H1 (cell line): ENCODE measurements around the gene ZFP69. TPM values are rescaled to one million over a fixed set of nuclear protein-coding genes. Genes with fewer than 3 reads are reported as not detected.

Experiments used
- CBX8 ChIP-seq: fragments of 300-800, 300-1000 bp; sonication (generic); IDR thresholded peaks from 2 replicates; pipeline ENCODE4 v1.7.1; 2016; ENCODE audit warnings: low read depth, low read length, borderline replicate concordance
- CHD1 ChIP-seq: IDR thresholded peaks from 2 replicates; pipeline ENCODE4 v1.6.1; 2012; ENCODE audit warnings: low read depth, low read length, improper control_type of control experiment
- GABPA ChIP-seq: IDR thresholded peaks from 2 replicates; pipeline ENCODE4 v1.6.1; 2011; ENCODE audit warnings: mild to moderate bottlenecking, low read length, moderate library complexity, borderline replicate concordance; ENCODE audit not compliant: insufficient read depth
- GTF2F1 ChIP-seq: IDR thresholded peaks from 2 replicates; pipeline ENCODE4 v1.6.1; 2012; ENCODE audit warnings: low read depth, low read length, improper control_type of control experiment, borderline replicate concordance
- HDAC2 ChIP-seq, 2 experiments: fragments of 300-600 bp in 1 of 2; sonication (generic) in 1 of 2; IDR thresholded peaks; 2 replicates each; pipeline ENCODE4 v1.6.1; 2011 to 2012; ENCODE audit warnings: low read depth in 2 of 2, low read length in 2 of 2, mild to moderate bottlenecking in 2 of 2, moderate library complexity in 2 of 2, borderline replicate concordance in 1 of 2, inconsistent platforms in 1 of 2
- HDAC6 ChIP-seq: IDR thresholded peaks from one replicate; pipeline ENCODE4 v1.7.1; 2012; ENCODE audit warnings: low read depth, mild to moderate bottlenecking, inconsistent platforms, low read length, moderate library complexity
- JUN ChIP-seq: IDR thresholded peaks from 2 replicates; pipeline ENCODE4 v1.6.1; 2011; ENCODE audit warnings: low read depth, mild to moderate bottlenecking, improper control_type of control experiment, low read length
- KDM4A ChIP-seq: IDR thresholded peaks from one replicate; pipeline ENCODE4 v1.7.1; 2012; ENCODE audit warnings: low read depth, mild to moderate bottlenecking, moderate library complexity, low read length, inconsistent platforms; ENCODE audit not compliant: severe bottlenecking
- KDM5A ChIP-seq: fragments of 200-600 bp; IDR thresholded peaks from 2 replicates; pipeline ENCODE4 v1.7.1; 2012; ENCODE audit warnings: mild to moderate bottlenecking, low read length, inconsistent platforms, mixed read lengths
- POU5F1 ChIP-seq: IDR thresholded peaks from 2 replicates; pipeline ENCODE4 v1.6.1; 2011; ENCODE audit warnings: low read depth, mild to moderate bottlenecking, low read length, moderate library complexity
- RBBP5 ChIP-seq: IDR thresholded peaks from 2 replicates; pipeline ENCODE4 v1.7.1; 2012; ENCODE audit warnings: low read depth, mild to moderate bottlenecking, inconsistent platforms, low read length, moderate library complexity, borderline replicate concordance
- RFX5 ChIP-seq: IDR thresholded peaks from 2 replicates; pipeline ENCODE4 v1.6.1; 2011; ENCODE audit warnings: low read depth, low read length, improper control_type of control experiment, borderline replicate concordance
- SAP30 ChIP-seq: fragments of 300-600 bp; sonication (generic); IDR thresholded peaks from 2 replicates; pipeline ENCODE4 v1.7.1; 2012; ENCODE audit warnings: low read length, moderate library complexity, mild to moderate bottlenecking, inconsistent platforms; ENCODE audit not compliant: insufficient read depth, insufficient replicate concordance
- SUZ12 ChIP-seq: fragments of 200-600 bp; sonication (generic); IDR thresholded peaks from 2 replicates; pipeline ENCODE4 v1.6.1; 2012; ENCODE audit warnings: mild to moderate bottlenecking, inconsistent platforms, low read length, moderate library complexity, mixed read lengths
- TAF1 ChIP-seq: IDR thresholded peaks from 2 replicates; pipeline ENCODE4 v1.6.1; 2011; ENCODE audit warnings: mild to moderate bottlenecking, low read depth, low read length
- TAF7 ChIP-seq: optimal IDR thresholded peaks from 2 replicates; pipeline ENCODE3; 2011; ENCODE audit warnings: low read depth, mild to moderate bottlenecking, inconsistent platforms, low read length, moderate library complexity, borderline replicate concordance
- polyA plus RNA-seq, 7 experiments: library from polyadenylated mRNA; depleted of rRNA in 3 of 7; stranded (reverse) in 5 of 7; unstranded in 2 of 7; fragments of >200 nt in 5 of 7; fragments of 200-250 nt in 2 of 7; gene quantifications; 1 replicate in 5 of 7; 2 replicates in 1 of 7; 4 replicates in 1 of 7; pipeline versions ENCODE4 v1.2.1 to v1.2.3, GENCODE V29; 2011 to 2013; ENCODE audit warnings: missing spikeins in 2 of 7, mixed read lengths in 2 of 7
- total RNA-seq: library from RNA; stranded (reverse); fragmentation: NEBNext Ultra II Directional; extraction: Animal tissue kit (Norgen Biotek cat#: 25700); gene quantifications from 2 replicates; pipeline ENCODE4 v1.2.1, GENCODE V29; 2021
- TF ChIP-seq, protein P1 (sequence below): IDR thresholded peaks from 2 replicates; pipeline ENCODE4 v1.6.1; 2011; ENCODE audit warnings: low read length, improper control_type of control experiment
- TF ChIP-seq, protein P2 (sequence below): IDR thresholded peaks from 2 replicates; pipeline ENCODE4 v1.6.1; 2011; ENCODE audit warnings: low read depth, mild to moderate bottlenecking, low read length; ENCODE audit not compliant: insufficient read depth

ZFP69 gene
- total and polyA plus RNA-seq, 2 of the 8 experiments (the other 6 are each of a cell fraction or from before 2014, with no cell fraction given): 1.0 to 4.3 TPM

DNA sequence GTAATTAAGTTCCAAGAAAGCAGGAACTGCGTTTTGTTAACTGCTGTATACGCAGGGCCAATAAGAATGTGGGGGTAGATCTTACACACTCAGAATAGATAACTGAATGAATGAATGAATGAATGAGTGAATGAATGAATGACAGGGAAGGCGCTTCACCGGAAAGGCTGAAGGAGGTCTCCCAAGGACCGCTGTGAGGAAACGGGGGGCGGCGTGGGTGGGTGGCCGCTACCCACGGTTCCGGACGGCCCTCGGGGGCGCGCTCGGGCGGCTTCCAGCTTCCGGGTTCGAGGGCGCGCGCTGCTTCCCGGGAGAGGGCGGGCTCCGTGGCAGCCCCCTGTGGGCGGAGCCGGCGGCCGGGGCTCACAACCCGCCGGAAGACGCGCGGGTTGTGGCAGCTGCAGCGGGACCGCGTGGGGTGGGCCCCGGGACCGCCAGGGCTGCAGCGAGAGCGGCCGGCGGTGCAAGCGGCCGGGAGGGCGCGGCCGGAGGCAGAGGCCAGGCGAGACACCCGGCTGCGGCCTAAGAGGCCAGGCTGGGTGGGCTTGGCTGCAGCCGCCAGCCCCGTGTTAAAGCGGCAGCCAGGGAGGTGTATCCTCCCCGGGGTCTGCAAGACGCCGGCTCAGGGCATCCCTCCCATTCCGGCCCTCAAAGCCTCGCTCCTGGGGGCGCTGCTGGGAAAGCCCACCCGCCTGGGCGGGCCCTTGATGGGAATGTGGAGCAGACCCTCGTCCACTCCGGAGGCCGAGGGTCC is at the start of gene ZFP69 (continued):
- TF ChIP-seq KDM5A (no peak), RFX5 (no peak), SUZ12 (no peak), CBX8 (no peak), TAF1 (no peak; the same call in 1 of the 2 replicates), GTF2F1 (no peak), JUN (no peak), CHD1 (no peak), HDAC6 (no peak), TAF7 (peak; percentile 43), POU5F1 (no peak), HDAC2 (IDR thresholded peaks at IDR 0.05; ENCODE audit: borderline replicate concordance in 1 of 2, low read depth in 2 of 2, low read length in 2 of 2) (0 out of 4 replicates have a peak, but pooled peaks of 1 of the 2 experiments have one; percentile 68), SAP30 (no peak), GABPA (no peak), RBBP5 (peak; percentile 96; the same call in 1 of the 2 replicates), KDM4A (peak; percentile 98)
- TF ChIP-seq, protein P1, sequence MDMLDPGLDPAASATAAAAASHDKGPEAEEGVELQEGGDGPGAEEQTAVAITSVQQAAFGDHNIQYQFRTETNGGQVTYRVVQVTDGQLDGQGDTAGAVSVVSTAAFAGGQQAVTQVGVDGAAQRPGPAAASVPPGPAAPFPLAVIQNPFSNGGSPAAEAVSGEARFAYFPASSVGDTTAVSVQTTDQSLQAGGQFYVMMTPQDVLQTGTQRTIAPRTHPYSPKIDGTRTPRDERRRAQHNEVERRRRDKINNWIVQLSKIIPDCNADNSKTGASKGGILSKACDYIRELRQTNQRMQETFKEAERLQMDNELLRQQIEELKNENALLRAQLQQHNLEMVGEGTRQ: no peak
- TF ChIP-seq, protein P2, sequence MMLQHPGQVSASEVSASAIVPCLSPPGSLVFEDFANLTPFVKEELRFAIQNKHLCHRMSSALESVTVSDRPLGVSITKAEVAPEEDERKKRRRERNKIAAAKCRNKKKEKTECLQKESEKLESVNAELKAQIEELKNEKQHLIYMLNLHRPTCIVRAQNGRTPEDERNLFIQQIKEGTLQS: no peak
